Astrocyte (in vitro differentiated cells and primary cell): ENCODE data around the gene PCBP4. TPM values are rescaled to one million over a fixed set of nuclear protein-coding genes. Genes with fewer than 3 reads are reported as not detected.

Experiments used
- DNase-seq: peaks from one replicate; pipeline ENCODE4 v3.0.0-alpha.2; 2010; ENCODE audit warnings: low read depth
- FAIRE-seq: peaks from 2 replicates; lab custom pipeline; 2011; peaks lifted over from hg19 to GRCh38; lab: Jason Lieb, UNC
- H2AFZ ChIP-seq: 2 replicates; pipeline ENCODE4 v1.6.0; 2012; ENCODE audit warnings: low read depth, low read length, inconsistent platforms
- H3K27ac ChIP-seq: 2 replicates; pipeline ENCODE4 v1.5.1; 2011; ENCODE audit warnings: low read depth, low read length, inconsistent platforms
- H3K27me3 ChIP-seq: 2 replicates; pipeline ENCODE4 v1.6.0; 2011; ENCODE audit warnings: low read length, inconsistent platforms; ENCODE audit not compliant: insufficient read depth
- H3K36me3 ChIP-seq: 2 replicates; pipeline ENCODE4 v1.5.1; 2011; ENCODE audit warnings: low read length, inconsistent platforms; ENCODE audit not compliant: insufficient read depth
- H3K4me1 ChIP-seq: 2 replicates; pipeline ENCODE4 v1.5.1; 2011; ENCODE audit warnings: low read length, inconsistent platforms; ENCODE audit not compliant: insufficient read depth
- H3K4me2 ChIP-seq: 2 replicates; pipeline ENCODE4 v1.6.0; 2012; ENCODE audit warnings: low read length, inconsistent platforms
- H3K4me3 ChIP-seq: 2 replicates; pipeline ENCODE4 v1.5.1; 2011; ENCODE audit warnings: low read depth, mild to moderate bottlenecking, low read length, inconsistent platforms; ENCODE audit not compliant: insufficient read depth
- H3K79me2 ChIP-seq: 2 replicates; pipeline ENCODE4 v1.6.0; 2012; ENCODE audit warnings: mild to moderate bottlenecking, low read length, inconsistent platforms; ENCODE audit not compliant: insufficient read depth
- H3K9ac ChIP-seq: 2 replicates; pipeline ENCODE4 v1.6.0; 2012; ENCODE audit warnings: mild to moderate bottlenecking, low read length, inconsistent platforms
- H3K9me3 ChIP-seq: 2 replicates; pipeline ENCODE4 v1.5.1; 2012; ENCODE audit warnings: low read depth, mild to moderate bottlenecking, low read length, inconsistent platforms; ENCODE audit not compliant: insufficient read depth
- H4K20me1 ChIP-seq: 2 replicates; pipeline ENCODE4 v1.6.0; 2012; ENCODE audit warnings: low read length, inconsistent platforms; ENCODE audit not compliant: insufficient read depth
- H3K27ac Mint-ChIP-seq: one replicate; pipeline ENCODE4 v1.8.0; 2021; ENCODE audit warnings: mild to moderate bottlenecking, mixed read lengths; ENCODE audit not compliant: unreplicated experiment
- H3K27me3 Mint-ChIP-seq: one replicate; pipeline ENCODE4 v1.8.0; 2021; ENCODE audit warnings: low read depth, mixed read lengths; ENCODE audit not compliant: unreplicated experiment
- H3K36me3 Mint-ChIP-seq: one replicate; pipeline ENCODE4 v1.8.0; 2021; ENCODE audit warnings: low read depth, mixed read lengths; ENCODE audit not compliant: unreplicated experiment
- H3K4me1 Mint-ChIP-seq: one replicate; pipeline ENCODE4 v1.8.0; 2021; ENCODE audit warnings: low read depth, mixed read lengths; ENCODE audit not compliant: unreplicated experiment
- H3K4me3 Mint-ChIP-seq: one replicate; pipeline ENCODE4 v1.8.0; 2021; ENCODE audit warnings: mild to moderate bottlenecking, moderate library complexity, mixed read lengths; ENCODE audit not compliant: unreplicated experiment
- H3K9me3 Mint-ChIP-seq: one replicate; pipeline ENCODE4 v1.8.0; 2021; ENCODE audit warnings: mild to moderate bottlenecking, mixed read lengths; ENCODE audit not compliant: unreplicated experiment
- EZH2 ChIP-seq: IDR thresholded peaks from 2 replicates; pipeline ENCODE4 v1.6.1; 2012; ENCODE audit warnings: mild to moderate bottlenecking, low read length, inconsistent platforms; ENCODE audit not compliant: insufficient read depth
- total RNA-seq: library from RNA; stranded (reverse); gene quantifications from 2 replicates; pipeline ENCODE4 v1.2.1, GENCODE V29; 2021
- TF ChIP-seq, protein P1 (sequence below): IDR thresholded peaks from 2 replicates; pipeline ENCODE4 v1.5.1; 2011; ENCODE audit warnings: low read depth, mild to moderate bottlenecking, inconsistent platforms, low read length, moderate library complexity; ENCODE audit not compliant: insufficient read depth

PCBP4 gene
- total RNA-seq, 1 donor from 2014 or later: 102 TPM

DNA sequence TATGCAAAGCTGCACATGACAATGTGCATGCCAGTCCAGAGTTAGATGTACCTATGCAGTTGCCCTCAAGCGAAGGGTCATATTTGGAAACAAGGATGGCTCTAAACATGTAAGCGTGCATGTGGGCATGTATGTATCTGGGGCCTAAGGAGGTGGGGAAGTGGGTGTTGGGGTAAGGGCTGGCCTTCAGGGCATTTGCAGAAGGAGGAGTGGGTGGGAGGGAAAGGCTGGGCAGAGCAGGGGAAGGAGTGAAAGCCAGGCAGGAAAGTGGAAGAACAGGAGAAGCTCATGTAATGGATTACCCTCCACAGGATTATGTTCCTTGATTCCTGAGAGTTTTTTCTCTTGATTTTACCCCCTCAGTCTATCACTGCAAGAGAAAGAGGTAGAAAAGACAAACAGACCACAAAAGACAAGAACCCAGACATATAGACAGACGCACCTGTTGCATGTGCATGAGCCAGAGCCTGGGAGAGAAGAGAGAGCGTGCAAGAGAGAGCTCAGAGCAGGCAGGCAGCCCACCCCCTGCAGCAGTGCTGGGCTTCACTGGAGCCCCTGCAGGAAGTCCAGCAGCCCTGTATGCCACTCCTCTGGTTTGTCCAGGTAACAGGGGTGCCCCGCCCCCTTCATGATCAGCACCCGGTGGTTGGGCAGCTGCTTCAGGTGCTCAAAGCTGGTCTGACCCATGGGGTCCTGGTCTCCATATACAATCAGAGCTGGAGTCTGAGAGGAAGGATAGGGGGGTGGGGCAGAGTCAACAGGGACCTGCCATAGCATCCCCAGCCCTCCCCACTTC is 1.8 kb upstream of the PCBP4 start:
- Histone ChIP-seq H3K9ac (no peak overlapping the region), H3K27me3 (no peaks in the 10 kb centered on the region), H3K36me3 (no peaks in the 10 kb centered on the region), H3K4me3 (no peak overlapping the region), H3K27ac (no peak overlapping the region), H2AFZ (no peak overlapping the region), H3K79me2 (peaks cover 37% of the 10 kb centered on the region), H3K4me1 (peaks cover 21% of the 10 kb centered on the region), H4K20me1 (peaks cover 33% of the 10 kb centered on the region), H3K4me2 (peak overlapping the region; percentile 92), H3K9me3 (no peaks in the 10 kb centered on the region)
- TF ChIP-seq EZH2: no peak
- TF ChIP-seq, protein P1, sequence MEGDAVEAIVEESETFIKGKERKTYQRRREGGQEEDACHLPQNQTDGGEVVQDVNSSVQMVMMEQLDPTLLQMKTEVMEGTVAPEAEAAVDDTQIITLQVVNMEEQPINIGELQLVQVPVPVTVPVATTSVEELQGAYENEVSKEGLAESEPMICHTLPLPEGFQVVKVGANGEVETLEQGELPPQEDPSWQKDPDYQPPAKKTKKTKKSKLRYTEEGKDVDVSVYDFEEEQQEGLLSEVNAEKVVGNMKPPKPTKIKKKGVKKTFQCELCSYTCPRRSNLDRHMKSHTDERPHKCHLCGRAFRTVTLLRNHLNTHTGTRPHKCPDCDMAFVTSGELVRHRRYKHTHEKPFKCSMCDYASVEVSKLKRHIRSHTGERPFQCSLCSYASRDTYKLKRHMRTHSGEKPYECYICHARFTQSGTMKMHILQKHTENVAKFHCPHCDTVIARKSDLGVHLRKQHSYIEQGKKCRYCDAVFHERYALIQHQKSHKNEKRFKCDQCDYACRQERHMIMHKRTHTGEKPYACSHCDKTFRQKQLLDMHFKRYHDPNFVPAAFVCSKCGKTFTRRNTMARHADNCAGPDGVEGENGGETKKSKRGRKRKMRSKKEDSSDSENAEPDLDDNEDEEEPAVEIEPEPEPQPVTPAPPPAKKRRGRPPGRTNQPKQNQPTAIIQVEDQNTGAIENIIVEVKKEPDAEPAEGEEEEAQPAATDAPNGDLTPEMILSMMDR: no peak
- no peak for FAIRE-seq
- DNase-seq: no peak
- H3K4me1 Mint-ChIP-seq: peaks cover 15% of the 10 kb centered on the region
- peaks cover 3% of the 10 kb centered on the region for H3K9me3 Mint-ChIP-seq
- H3K27me3 Mint-ChIP-seq: no peaks in the 10 kb centered on the region
- H3K4me3 Mint-ChIP-seq: no peak overlapping the region
- peaks cover 7% of the 10 kb centered on the region for H3K36me3 Mint-ChIP-seq
- H3K27ac Mint-ChIP-seq: no peak overlapping the region

DNA sequence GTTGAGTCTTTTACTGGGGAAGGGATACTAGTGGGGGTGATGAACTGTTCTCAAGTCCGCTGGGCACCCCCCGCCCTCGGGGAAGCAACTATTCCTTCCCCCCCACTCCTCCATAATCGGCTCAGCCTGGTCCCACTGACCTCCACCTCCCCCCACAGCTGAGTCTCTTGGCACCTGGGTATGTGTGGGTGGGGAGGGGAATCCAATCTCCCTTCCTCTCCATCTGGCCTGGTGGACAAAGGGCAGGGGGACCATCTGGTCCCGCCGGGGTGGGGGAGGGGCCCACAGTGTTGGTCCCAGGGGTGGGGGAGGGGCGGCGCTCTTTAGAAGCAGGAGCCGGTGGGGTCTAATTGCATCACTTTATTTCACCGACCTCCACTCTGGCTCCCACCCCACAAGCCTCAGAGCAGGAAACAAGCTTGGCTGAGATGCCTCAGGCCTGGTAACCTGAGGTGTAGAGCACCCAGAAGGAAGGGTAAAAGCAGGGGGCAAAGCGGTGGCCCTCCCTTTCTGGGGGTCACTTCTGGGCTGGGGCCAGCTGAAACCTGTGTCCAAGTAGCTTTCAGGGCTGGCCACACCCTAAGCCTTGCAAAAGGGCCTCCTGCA is 1.0 kb upstream of the PCBP4 start:
- no peak for FAIRE-seq
- TF ChIP-seq, protein P1: no peak
- TF ChIP-seq EZH2: no peak
- Histone ChIP-seq H3K9me3 (no peaks in the 10 kb centered on the region), H3K27ac (no peak overlapping the region), H3K9ac (peak overlapping the region; percentile 68), H3K36me3 (no peaks in the 10 kb centered on the region), H3K4me1 (peaks cover 15% of the 10 kb centered on the region), H4K20me1 (peaks cover 41% of the 10 kb centered on the region), H3K4me3 (peak overlapping the region; percentile 68), H3K79me2 (peaks cover 40% of the 10 kb centered on the region), H2AFZ (peak overlapping the region; percentile 69), H3K27me3 (no peaks in the 10 kb centered on the region), H3K4me2 (peak overlapping the region; percentile 92)
- H3K36me3 Mint-ChIP-seq: peaks cover 7% of the 10 kb centered on the region
- peaks cover 3% of the 10 kb centered on the region for H3K9me3 Mint-ChIP-seq
- DNase-seq: no peak
- no peaks in the 10 kb centered on the region for H3K27me3 Mint-ChIP-seq
- no peak overlapping the region for H3K27ac Mint-ChIP-seq
- H3K4me1 Mint-ChIP-seq: peaks cover 14% of the 10 kb centered on the region
- H3K4me3 Mint-ChIP-seq: peak overlapping the region; percentile 85
